DND-41 (cell line): ENCODE data around the gene CLK2.
"Not testable (repeated sequence)": the region's sequence is repeated elsewhere in the genome, so short reads cannot be mapped to it uniquely, and the experiment has no call there.

Experiments used
- ATAC-seq: fragments of 200-7000 bp; cut with Tn5 transposase; 3 replicates; pipeline ENCODE4 v1.9.1; 2021; ENCODE audit warnings: low read depth; ENCODE audit not compliant: insufficient read depth
- DNase-seq: peaks from one replicate; pipeline ENCODE4 v3.0.0-alpha.2; 2020
- H2AFZ ChIP-seq: 2 replicates; pipeline ENCODE4 v1.6.0; 2012; ENCODE audit warnings: low read depth, low read length
- H3K27ac ChIP-seq: 2 replicates; pipeline ENCODE4 v1.5.1; 2012; ENCODE audit warnings: low read length, inconsistent platforms
- H3K27me3 ChIP-seq: fragments of 200-600 bp; sonication (generic); 2 replicates; pipeline ENCODE4 v1.6.0; 2012; ENCODE audit warnings: low read length, mild to moderate bottlenecking, inconsistent platforms; ENCODE audit not compliant: insufficient read depth, poor library complexity
- H3K36me3 ChIP-seq: 2 replicates; pipeline ENCODE4 v1.5.1; 2012; ENCODE audit warnings: low read length, inconsistent platforms; ENCODE audit not compliant: insufficient read depth
- H3K4me1 ChIP-seq: 2 replicates; pipeline ENCODE4 v1.5.1; 2012; ENCODE audit warnings: mild to moderate bottlenecking, low read length; ENCODE audit not compliant: insufficient read depth
- H3K4me2 ChIP-seq: 2 replicates; pipeline ENCODE4 v1.6.0; 2012; ENCODE audit warnings: mild to moderate bottlenecking, moderate library complexity, low read length, inconsistent platforms; ENCODE audit not compliant: insufficient read depth
- H3K4me3 ChIP-seq, 2 experiments: fragments of 200-600 bp in 1 of 2; shearing (Covaris generic) in 1 of 2; 2 replicates each; pipeline ENCODE4 v1.5.1; 2012 to 2016; ENCODE audit warnings: inconsistent platforms in 2 of 2, low read length in 2 of 2, mild to moderate bottlenecking in 2 of 2, low read depth in 1 of 2, moderate library complexity in 1 of 2
- H3K79me2 ChIP-seq: 2 replicates; pipeline ENCODE4 v1.6.0; 2012; ENCODE audit warnings: low read length, inconsistent platforms; ENCODE audit not compliant: insufficient read depth
- H3K9ac ChIP-seq: 2 replicates; pipeline ENCODE4 v1.6.0; 2012; ENCODE audit warnings: low read depth, mild to moderate bottlenecking, inconsistent platforms, low read length, moderate library complexity
- H3K9me3 ChIP-seq: 2 replicates; pipeline ENCODE4 v1.5.1; 2012; ENCODE audit warnings: low read length, moderate library complexity, mild to moderate bottlenecking, inconsistent platforms; ENCODE audit not compliant: insufficient read depth, severe bottlenecking
- H4K20me1 ChIP-seq: 2 replicates; pipeline ENCODE4 v1.6.0; 2012; ENCODE audit warnings: low read length; ENCODE audit not compliant: insufficient read depth
- CTCF ChIP-seq: IDR thresholded peaks from 2 replicates; pipeline ENCODE4 v1.5.1; 2012; ENCODE audit warnings: borderline replicate concordance, low read length, moderate library complexity, mild to moderate bottlenecking; ENCODE audit not compliant: poor library complexity, severe bottlenecking; ENCODE audit errors: extremely low read depth
- EZH2 ChIP-seq: IDR thresholded peaks from 3 replicates; pipeline ENCODE4 v1.6.1; 2012; ENCODE audit warnings: borderline replicate concordance, low read depth, mild to moderate bottlenecking, moderate library complexity, low read length, inconsistent platforms; ENCODE audit not compliant: severe bottlenecking

The CLK2 gene

GRCh38 chr1:155226188-155226909 lies 47.0 kb downstream of the CLK2 start:
- TF ChIP-seq EZH2: no peak
- TF ChIP-seq CTCF: peak; percentile 92
- ATAC-seq: peak; percentile 68
- H2AFZ ChIP-seq: peak overlapping the region; percentile 64

GRCh38 chr1:155225404-155225759 lies 47.9 kb downstream of the CLK2 start:
- H3K9me3 ChIP-seq, H4K20me1 ChIP-seq, ATAC-seq, H2AFZ ChIP-seq, H3K27me3 ChIP-seq, DNase-seq: not testable (repeated sequence)
- Histone ChIP-seq H3K27ac (peak overlapping the region; percentile 97), H3K4me2 (peak overlapping the region; percentile 85), H3K9ac (peak overlapping the region; percentile 84), H3K36me3 (peaks cover 19% of the 10 kb centered on the region), H3K4me3 (peak overlapping the region in 1 of 2 experiments; percentile 78; a peak in 1 of 4 replicates), H3K4me1 (peaks cover 25% of the 10 kb centered on the region), H3K79me2 (peaks cover 35% of the 10 kb centered on the region)

More at GRCh38 chr1:155226188-155226909, 47.0 kb downstream of the CLK2 start:
- Histone ChIP-seq H3K4me1 (peaks cover 25% of the 10 kb centered on the region), H3K36me3 (peaks cover 19% of the 10 kb centered on the region), H4K20me1 (no peaks in the 10 kb centered on the region; the same call in 1 of the 2 replicates), H3K4me3 (peak overlapping the region; percentile 61 to 78), H3K9me3 (no peaks in the 10 kb centered on the region), H3K79me2 (peaks cover 35% of the 10 kb centered on the region), H3K27ac (peak overlapping the region; percentile 97), H3K4me2 (peak overlapping the region; percentile 85), H3K27me3 (no peaks in the 10 kb centered on the region), H3K9ac (peak overlapping the region; percentile 84)
- peak; percentile 89 for DNase-seq

- TF ChIP-seq CTCF (no peak), EZH2 (no peak)
- ATAC-seq: no peak
- H3K4me3 ChIP-seq: no peak overlapping the region
- no peak overlapping the region for H2AFZ ChIP-seq
- peaks cover 28% of the 10 kb centered on the region for H3K4me1 ChIP-seq
- no peaks in the 10 kb centered on the region for H3K9me3 ChIP-seq
- H3K9ac ChIP-seq: no peak overlapping the region
- no peaks in the 10 kb centered on the region for H3K27me3 ChIP-seq
- no peaks in the 10 kb centered on the region; the same call in 1 of the 2 replicates for H4K20me1 ChIP-seq
- no peak for DNase-seq
- no peak overlapping the region for H3K4me2 ChIP-seq
- peaks cover 34% of the 10 kb centered on the region for H3K79me2 ChIP-seq
- H3K27ac ChIP-seq: no peak overlapping the region
- H3K36me3 ChIP-seq: peaks cover 19% of the 10 kb centered on the region
Measured at GRCh38 chr1:155223047-155223446, 50.3 kb downstream of the CLK2 start.

GRCh38 chr1:155220211-155220965 lies 52.9 kb downstream of the CLK2 start:
- not testable (repeated sequence) for H3K27ac ChIP-seq, H3K9ac ChIP-seq, H3K9me3 ChIP-seq, H4K20me1 ChIP-seq, ATAC-seq, H3K27me3 ChIP-seq, H3K4me3 ChIP-seq, H2AFZ ChIP-seq, H3K4me2 ChIP-seq, DNase-seq
- H3K36me3 ChIP-seq: peaks cover 35% of the 10 kb centered on the region
- H3K4me1 ChIP-seq: peaks cover 12% of the 10 kb centered on the region
- peaks cover 13% of the 10 kb centered on the region for H3K79me2 ChIP-seq
